GM18868 (cell line): ENCODE measurements around the gene FAM187B.

ENCODE experiments used
- ATAC-seq: cut with Tn5 transposase; IDR thresholded peaks from one replicate; pipeline ENCODE4 v1.9.1; 2021; ENCODE audit warnings: mild to moderate bottlenecking, moderate library complexity; ENCODE audit not compliant: unreplicated experiment

Gene FAM187B

GRCh38 chr19:35228177-35228930 is at the start of gene FAM187B:
Gene FAM187B (minus strand): TSS chr19:35228739. CDS start chr19:35228680, 59 bp downstream.
- ATAC-seq = no peak

- no peak for ATAC-seq
Observed at GRCh38 chr19:35276706-35277281, 48.3 kb upstream of the FAM187B start.

DNA sequence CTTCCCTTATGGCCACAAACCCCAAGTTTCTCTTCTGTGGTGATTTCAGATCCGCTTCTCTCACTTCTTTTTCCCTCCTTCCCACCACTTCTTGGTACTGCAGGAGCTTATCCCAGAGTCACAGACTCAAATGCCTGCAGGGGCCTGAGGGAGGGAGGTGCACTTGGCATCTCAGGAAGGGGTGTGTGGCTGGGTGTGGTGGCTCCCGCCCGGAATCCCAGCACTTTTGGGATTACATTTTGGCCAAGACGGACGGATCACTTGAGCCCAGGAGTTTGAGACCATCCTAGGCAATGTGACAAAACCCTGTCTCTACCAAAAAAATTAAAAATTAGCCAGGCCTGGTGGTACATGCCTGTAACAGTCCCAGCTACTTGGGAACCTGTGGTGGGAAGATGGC is 45.8 kb upstream of the FAM187B start:
- ATAC-seq = no peak

GRCh38 chr19:35273686-35274259 is 45.2 kb upstream of the FAM187B start:
- no peak for ATAC-seq

GRCh38 chr19:35272954-35273649 is 44.6 kb upstream of the FAM187B start:
- no peak for ATAC-seq

DNA sequence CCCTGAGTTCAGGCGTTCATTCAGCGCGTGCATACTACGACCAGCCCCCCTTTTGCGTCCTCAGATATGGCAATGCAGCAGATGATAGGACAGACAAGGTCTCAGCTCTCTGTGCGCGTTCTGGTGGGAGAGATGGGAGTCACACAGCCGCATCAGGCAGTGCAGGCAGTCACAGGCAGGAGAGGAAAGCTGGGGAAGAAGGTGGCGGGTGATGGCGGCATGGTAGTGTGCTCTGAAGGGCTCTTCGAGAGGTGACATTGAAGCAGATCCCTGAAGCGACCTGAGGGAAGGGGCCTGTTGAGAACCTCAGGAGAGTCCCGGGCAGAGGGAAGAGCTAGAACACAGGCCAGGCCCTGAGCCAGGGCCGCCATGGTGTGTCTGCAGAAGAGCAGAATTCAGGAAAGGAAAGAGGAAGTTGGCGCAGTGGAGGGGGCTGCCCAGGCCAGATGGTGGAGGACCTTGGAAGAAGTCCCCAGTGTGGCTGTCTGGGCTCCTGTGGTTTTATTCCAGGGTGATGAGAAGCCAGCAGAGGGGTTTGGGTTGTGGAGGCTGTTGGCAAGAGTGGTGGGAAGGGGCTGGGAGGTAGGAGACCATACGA is 43.7 kb upstream of the FAM187B start:
- no peak for ATAC-seq

- ATAC-seq = no peak
Observed at GRCh38 chr19:35271546-35271945, 43.0 kb upstream of the FAM187B start.

DNA sequence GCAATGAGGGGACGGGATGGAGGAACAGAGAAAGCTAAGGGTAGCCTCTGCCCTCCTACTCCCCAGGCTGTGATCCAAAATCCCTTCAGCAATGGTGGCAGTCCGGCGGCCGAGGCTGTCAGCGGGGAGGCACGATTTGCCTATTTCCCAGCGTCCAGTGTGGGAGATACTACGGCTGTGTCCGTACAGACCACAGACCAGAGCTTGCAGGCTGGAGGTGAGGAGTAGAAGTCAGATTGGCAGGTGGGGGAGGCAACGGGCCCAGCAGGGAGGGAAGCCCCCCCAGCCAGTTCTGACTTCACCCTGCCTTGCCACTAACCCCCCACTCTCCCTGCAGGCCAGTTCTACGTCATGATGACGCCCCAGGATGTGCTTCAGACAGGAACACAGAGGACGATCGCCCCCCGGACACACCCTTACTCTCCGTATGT is 41.9 kb upstream of the FAM187B start:
- ATAC-seq = no peak

GRCh38 chr19:35269438-35270117 is 41.0 kb upstream of the FAM187B start:
- ATAC-seq = peak; percentile 36

DNA sequence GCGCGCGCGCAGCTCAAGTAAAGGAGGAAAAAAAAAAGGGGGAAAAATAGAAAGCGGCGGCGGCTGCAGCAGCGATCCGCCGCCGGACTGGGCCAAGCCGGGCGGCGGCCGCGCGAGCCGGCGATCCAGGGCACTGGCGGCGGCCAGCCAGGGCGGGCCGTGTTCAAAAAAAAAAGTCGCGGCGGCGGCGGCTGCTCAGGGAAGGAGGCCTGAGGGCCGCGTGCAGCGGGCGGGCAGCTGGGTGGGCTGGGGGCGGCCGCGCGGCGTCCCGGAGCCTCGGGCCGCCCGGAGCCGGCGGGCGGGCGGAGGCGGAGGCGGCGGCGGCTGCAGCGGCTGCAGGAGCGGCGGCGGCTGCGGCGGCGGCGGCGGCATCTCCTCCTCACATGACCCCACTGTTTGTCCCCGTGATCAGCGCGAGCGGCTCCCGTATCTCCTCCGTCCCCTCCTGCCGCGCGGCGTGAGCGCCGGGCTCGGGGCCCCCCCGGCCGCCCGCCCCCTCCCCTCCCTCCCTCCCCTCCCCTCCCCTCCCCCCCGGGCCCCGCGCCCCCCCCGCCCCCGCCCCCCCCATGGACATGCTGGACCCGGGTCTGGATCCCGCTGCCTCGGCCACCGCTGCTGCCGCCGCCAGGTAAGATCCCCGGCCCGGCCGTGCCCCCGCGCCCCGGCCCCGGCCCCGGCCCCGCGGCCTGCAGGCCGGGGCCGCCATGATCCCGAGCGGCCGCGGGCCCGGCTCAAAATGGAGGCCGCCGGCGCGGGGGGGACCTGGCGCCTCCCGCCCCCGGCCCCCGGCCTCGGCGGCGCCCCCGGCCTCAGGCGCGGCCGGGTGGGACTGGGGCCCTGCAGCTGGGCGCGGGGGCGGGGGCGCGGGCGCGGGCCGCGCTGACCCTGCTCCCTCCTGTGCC is 40.2 kb upstream of the FAM187B start, which contains the start of gene USF2:
Gene USF2 (plus strand): TSS at position 427 of the 902 bp plus-strand sequence. CDS start 140 bp downstream, at position 567.
- ATAC-seq = peak; percentile 30

DNA sequence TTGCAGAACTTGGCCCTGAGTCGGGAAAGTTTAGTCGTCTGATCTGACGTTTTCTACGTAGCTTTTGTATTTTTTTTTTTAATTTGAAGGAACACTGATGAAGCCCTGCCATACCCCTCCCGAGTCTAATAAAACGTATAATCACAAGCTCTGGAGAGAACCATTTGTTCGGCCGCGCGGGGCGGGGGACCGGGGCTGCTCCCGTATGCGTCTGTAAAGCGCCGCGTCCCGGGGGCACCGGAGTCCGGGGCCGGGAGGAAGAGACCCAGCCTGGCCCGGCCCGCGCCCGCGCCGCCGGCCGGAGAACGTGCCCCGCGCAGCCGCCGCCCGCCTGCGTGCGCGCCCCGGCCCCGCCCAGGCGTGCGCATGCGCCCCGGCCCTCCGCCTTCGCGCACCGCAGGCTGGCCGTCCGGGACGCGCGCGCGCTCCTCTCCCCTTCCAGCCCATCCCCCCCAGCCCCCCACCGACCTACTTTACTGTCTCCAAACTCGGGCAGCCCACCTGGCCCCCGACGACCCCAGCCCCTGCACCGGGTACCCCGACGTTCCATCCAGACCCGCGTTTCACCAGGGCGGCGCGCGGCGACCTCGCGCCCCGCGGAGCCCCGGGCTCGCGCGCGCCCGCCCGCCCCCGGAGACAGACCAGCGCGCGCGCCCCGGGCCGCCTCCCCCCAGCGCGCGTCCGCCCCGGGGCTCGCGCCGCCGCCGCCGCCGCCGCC is 39.4 kb upstream of the FAM187B start:
- ATAC-seq = peak; percentile 45

DNA sequence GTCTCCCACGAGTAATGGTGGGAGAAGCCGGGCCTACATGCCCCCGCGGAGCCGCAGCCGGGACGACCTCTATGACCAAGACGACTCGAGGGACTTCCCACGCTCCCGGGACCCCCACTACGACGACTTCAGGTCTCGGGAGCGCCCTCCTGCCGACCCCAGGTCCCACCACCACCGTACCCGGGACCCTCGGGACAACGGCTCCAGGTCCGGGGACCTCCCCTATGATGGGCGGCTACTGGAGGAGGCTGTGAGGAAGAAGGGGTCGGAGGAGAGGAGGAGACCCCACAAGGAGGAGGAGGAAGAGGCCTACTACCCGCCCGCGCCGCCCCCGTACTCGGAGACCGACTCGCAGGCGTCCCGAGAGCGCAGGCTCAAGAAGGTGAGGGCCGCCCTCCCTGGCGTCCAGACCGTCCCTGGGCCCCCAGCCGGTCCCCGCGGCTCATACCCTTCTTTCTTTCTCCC is 38.8 kb upstream of the FAM187B start:
- ATAC-seq = no peak

- no peak for ATAC-seq
Observed at GRCh38 chr19:35266520-35267352, 38.2 kb upstream of the FAM187B start.

- no peak for ATAC-seq
Observed at GRCh38 chr19:35265900-35266519, 37.5 kb upstream of the FAM187B start.

DNA sequence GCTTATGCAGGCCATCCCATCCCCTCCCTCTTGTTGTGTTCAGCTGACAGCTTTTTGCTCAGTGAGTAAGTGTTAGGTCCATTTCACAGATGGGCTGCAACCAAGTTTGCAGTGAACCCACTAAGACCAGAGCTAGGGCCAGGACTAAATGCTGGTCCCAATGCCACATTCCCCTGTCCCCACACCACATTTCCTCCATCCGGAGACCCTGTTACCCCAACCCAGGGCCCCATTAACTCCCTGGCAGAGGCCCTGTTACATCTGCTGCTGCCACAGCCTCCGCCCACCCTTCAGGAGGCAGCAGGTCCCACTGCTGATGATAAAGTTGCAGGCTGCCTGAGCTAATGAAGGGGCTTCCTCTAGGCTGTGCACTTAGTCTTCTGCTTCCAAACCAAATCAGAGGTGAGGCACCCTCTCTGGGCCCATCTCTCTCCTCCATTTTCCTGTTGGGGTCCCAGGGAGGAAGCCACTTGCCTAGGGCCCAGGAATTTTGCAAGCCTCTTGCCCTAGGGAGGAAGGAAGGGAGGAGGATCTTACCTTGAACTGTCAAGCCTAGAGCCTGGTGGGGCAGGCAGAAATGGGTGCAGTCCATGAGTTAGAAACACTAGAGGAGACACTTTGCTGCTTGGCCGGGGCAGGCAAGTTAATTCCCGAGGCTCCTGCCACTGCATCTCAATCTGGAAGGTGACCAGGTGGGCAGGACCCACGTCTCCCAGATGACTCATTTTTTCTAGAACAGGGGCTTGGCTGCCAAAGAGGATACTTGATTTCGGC is 36.8 kb upstream of the FAM187B start:
- ATAC-seq = no peak

DNA sequence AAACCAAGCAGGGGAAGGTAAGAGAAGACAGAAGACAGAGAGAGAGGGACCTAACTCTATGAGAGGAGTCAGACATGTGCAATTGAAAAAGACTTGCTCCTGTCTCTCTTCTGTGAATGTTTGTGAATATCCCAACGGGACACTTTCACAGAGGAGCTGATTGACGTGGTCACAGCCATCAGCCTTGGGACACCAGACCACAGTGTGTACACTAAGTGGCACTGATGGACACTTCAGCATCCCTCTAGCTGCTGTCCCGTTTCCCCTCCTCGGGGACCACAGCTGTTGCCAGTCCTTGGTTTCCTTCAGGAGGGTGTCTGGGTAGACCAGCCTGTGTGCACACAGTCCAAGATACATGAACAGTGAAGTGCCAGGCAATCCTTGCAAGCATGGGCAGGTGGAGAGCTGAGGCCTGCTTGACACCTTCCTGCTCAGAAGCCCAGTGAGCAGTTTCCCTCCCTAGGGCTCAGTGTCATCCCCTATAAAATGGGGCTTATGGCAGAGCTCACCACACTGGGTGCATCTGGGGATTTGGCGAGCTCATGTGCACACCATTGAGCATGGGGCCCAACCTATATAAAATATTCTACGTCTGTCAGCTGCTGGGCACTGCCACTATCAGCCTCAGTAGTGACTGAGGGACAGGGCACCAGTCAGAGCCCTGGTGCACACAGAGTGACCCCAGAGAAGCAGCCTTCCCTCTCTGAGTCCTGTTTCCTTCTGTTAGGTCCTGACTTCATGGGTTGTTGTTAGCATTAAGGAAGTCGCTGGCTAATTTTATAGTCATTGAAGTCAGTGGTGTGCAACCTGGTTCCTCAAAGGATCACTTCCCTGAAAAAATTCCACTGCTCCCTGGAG is 36.0 kb upstream of the FAM187B start:
- ATAC-seq = no peak
